Measurements from ENCODE around the gene CAPN13.

DNA sequence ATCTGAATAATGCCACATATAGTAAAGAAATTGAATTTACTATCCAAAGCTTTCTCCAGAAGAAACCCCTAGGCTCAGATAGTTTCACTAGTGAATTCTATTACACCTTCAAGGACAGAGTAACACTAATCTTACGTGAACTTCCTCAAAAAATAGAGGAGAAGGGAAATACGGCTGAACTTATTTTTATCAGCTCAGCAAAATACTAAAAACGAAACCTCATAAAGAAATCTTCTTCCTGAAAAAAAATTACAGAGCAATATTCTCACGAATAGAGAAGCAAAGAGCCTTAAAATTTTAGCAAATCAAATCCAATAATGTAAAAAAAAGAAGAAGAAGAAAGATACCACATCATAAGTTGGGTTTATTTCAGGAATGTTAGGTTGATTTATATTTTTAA lies 14.7 kb downstream of the CAPN13 start:
- TF ChIP-seq, protein P1, sequence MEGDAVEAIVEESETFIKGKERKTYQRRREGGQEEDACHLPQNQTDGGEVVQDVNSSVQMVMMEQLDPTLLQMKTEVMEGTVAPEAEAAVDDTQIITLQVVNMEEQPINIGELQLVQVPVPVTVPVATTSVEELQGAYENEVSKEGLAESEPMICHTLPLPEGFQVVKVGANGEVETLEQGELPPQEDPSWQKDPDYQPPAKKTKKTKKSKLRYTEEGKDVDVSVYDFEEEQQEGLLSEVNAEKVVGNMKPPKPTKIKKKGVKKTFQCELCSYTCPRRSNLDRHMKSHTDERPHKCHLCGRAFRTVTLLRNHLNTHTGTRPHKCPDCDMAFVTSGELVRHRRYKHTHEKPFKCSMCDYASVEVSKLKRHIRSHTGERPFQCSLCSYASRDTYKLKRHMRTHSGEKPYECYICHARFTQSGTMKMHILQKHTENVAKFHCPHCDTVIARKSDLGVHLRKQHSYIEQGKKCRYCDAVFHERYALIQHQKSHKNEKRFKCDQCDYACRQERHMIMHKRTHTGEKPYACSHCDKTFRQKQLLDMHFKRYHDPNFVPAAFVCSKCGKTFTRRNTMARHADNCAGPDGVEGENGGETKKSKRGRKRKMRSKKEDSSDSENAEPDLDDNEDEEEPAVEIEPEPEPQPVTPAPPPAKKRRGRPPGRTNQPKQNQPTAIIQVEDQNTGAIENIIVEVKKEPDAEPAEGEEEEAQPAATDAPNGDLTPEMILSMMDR (IDR thresholded peaks at IDR 0.05), result no peak
- TF ChIP-seq EZH2phosphoT487 (IDR thresholded peaks at IDR 0.05) (no peak), EZH2 (IDR thresholded peaks at IDR 0.05) (no peak)
